ENCODE data around the gene ACYP1.

- TF ChIP-seq CTCF (conservative IDR thresholded peaks at IDR 0.05; ENCODE audit: low read length) (no peak), EZH2phosphoT487 (IDR thresholded peaks at IDR 0.05; ENCODE audit: borderline replicate concordance) (no peak)
These were observed 24.3 kb upstream of the ACYP1 start for GRCh38 chr14:75088153-75088552.

All from Loucy (cell line).